ENCODE measurements around the gene TRERF1. TPM values are rescaled to one million over a fixed set of nuclear protein-coding genes. Genes with fewer than 3 reads are reported as not detected.

Gene TRERF1
- total RNA-seq, 1 experiment from 2014 or later, result 22.3 TPM

- ChIA-PET CTCF (interaction anchor here (1.1 kb wide), 1 partner anchor 11 kb away, joined by 5 read pairs; no protein-coding TSS in a partner anchor), POLR2A (no interaction called here)
- Mint-ChIP-seq H3K4me3 (no peak overlapping the region), H3K27me3 (ENCODE audit: low read depth) (no peaks in the 10 kb centered on the region), H3K4me1 (peaks cover 30% of the 10 kb centered on the region), H3K36me3 (no peaks in the 10 kb centered on the region), H3K9me3 (no peaks in the 10 kb centered on the region), H3K27ac (no peak overlapping the region)
- TF ChIP-seq ATF6 (CRISPR knock-in tag; IDR thresholded peaks at IDR 0.05) (no peak), IRF2 (CRISPR knock-in tag; IDR thresholded peaks at IDR 0.05; ENCODE audit: borderline replicate concordance, low read depth) (no peak), SP1 (CRISPR knock-in tag; conservative IDR thresholded peaks at IDR 0.05) (no peak), ZBTB21 (CRISPR knock-in tag; IDR thresholded peaks at IDR 0.05; ENCODE audit: borderline replicate concordance) (no peak), TCF7 (CRISPR knock-in tag; IDR thresholded peaks at IDR 0.05; ENCODE audit: low read depth) (no peak), MAX (CRISPR knock-in tag; IDR thresholded peaks at IDR 0.05) (no peak), NFYB (CRISPR knock-in tag; conservative IDR thresholded peaks at IDR 0.05; ENCODE audit: low read depth) (no peak)
- TF ChIP-seq, protein P1, sequence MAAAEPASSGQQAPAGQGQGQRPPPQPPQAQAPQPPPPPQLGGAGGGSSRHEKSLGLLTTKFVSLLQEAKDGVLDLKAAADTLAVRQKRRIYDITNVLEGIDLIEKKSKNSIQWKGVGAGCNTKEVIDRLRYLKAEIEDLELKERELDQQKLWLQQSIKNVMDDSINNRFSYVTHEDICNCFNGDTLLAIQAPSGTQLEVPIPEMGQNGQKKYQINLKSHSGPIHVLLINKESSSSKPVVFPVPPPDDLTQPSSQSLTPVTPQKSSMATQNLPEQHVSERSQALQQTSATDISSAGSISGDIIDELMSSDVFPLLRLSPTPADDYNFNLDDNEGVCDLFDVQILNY (CRISPR knock-in tag; IDR thresholded peaks at IDR 0.05), result no peak
- DNase-seq (ENCODE audit: low spot score), result no peak
- no peak for ATAC-seq
Observed at GRCh38 chr6:42320762-42321161, 131.0 kb downstream of the TRERF1 start.

DNA sequence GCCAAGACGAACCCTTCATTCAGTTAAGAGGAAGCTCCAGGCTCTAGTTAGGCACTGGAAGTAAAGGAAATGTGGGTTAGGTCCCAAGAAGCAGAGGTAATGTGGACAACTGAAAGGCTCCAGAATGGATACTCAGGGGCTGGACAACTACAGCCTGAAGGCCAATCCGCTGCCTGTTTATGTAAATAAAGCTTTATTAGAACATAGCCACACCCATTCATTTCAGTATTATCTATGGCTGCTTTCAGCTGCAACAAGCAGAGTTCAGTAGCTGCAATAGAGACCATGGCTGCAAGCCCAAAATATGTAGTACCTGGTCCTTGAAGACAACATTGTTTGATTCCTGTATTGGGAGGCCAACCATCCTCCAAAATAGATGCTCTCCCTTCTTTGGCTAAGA, 133.2 kb downstream of the TRERF1 start:
- no peaks in the 10 kb centered on the region for H3K9me3 Mint-ChIP-seq
- H3K4me1 Mint-ChIP-seq, result peaks cover 50% of the 10 kb centered on the region
- H3K27ac Mint-ChIP-seq, result no peak overlapping the region
- ChIA-PET POLR2A (no interaction called here), CTCF (interaction anchor here (0.7 kb wide), 1 partner anchor 229 kb away, joined by 3 read pairs; no protein-coding TSS in a partner anchor)
- no peaks in the 10 kb centered on the region for H3K36me3 Mint-ChIP-seq
- DNase-seq (ENCODE audit: low spot score) (no peak), ATAC-seq (no peak)
- no peaks in the 10 kb centered on the region for H3K27me3 Mint-ChIP-seq (ENCODE audit: low read depth)
- no peak overlapping the region for H3K4me3 Mint-ChIP-seq
- TF ChIP-seq AFF4 (CRISPR knock-in tag; IDR thresholded peaks at IDR 0.05; ENCODE audit: borderline replicate concordance) (no peak), CTCF (IDR thresholded peaks at IDR 0.05) (no peak), ZNF416 (CRISPR knock-in tag; IDR thresholded peaks at IDR 0.05) (no peak), FOXJ3 (CRISPR knock-in tag; IDR thresholded peaks at IDR 0.05; ENCODE audit: borderline replicate concordance) (no peak), NR1H2 (CRISPR knock-in tag; IDR thresholded peaks at IDR 0.05) (no peak)
- TF ChIP-seq, protein P2, sequence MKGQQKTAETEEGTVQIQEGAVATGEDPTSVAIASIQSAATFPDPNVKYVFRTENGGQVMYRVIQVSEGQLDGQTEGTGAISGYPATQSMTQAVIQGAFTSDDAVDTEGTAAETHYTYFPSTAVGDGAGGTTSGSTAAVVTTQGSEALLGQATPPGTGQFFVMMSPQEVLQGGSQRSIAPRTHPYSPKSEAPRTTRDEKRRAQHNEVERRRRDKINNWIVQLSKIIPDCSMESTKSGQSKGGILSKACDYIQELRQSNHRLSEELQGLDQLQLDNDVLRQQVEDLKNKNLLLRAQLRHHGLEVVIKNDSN (CRISPR knock-in tag; IDR thresholded peaks at IDR 0.05), result no peak
- TF ChIP-seq, protein P3, sequence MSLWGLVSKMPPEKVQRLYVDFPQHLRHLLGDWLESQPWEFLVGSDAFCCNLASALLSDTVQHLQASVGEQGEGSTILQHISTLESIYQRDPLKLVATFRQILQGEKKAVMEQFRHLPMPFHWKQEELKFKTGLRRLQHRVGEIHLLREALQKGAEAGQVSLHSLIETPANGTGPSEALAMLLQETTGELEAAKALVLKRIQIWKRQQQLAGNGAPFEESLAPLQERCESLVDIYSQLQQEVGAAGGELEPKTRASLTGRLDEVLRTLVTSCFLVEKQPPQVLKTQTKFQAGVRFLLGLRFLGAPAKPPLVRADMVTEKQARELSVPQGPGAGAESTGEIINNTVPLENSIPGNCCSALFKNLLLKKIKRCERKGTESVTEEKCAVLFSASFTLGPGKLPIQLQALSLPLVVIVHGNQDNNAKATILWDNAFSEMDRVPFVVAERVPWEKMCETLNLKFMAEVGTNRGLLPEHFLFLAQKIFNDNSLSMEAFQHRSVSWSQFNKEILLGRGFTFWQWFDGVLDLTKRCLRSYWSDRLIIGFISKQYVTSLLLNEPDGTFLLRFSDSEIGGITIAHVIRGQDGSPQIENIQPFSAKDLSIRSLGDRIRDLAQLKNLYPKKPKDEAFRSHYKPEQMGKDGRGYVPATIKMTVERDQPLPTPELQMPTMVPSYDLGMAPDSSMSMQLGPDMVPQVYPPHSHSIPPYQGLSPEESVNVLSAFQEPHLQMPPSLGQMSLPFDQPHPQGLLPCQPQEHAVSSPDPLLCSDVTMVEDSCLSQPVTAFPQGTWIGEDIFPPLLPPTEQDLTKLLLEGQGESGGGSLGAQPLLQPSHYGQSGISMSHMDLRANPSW (CRISPR knock-in tag; conservative IDR thresholded peaks at IDR 0.05; ENCODE audit: low read depth), result no peak

Measured in WTC11 (cell line).